ENCODE results near the gene SECTM1.

Gene SECTM1

DNA sequence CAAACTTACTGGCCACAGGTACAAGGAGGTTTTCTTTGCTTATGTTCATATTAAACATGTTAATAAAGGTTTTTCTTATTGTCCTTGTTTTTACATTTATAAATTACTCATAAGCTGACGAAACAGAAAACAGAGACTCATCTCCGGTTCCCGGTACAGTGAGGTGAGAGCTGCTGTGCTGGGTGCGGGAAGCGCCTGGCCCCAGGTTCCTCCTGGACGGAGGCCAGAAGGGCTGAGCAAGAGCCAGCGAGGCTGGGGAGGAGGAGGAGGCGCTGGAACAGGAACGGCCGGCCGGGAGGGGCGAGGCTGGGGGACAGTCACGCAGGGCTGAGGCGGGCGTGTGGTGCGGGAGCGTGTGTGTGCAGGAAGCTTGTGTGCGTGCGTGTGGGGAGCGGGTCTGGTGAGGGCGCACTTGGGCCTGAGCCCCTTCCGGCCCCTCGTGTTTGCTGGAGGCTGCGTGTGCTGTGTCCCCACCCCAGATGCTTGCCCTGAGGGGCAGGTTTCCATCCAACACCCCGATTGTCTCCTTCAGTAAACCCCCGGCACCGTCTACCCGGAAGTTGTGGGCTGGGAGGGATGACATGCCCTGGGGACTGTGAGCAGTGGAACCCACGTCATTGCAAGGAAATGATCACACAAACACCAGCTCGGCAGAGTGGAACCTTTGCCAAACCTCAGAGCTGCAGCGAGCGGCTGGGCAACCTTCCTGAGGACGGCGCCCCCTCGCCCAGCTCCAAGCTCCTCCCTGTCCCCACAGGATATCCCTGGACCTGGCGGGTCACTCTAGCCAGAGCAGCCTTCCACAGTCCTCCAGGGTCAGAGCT lies 35.6 kb downstream of the SECTM1 start:
- peak; percentile 81 for DNase-seq

DNA sequence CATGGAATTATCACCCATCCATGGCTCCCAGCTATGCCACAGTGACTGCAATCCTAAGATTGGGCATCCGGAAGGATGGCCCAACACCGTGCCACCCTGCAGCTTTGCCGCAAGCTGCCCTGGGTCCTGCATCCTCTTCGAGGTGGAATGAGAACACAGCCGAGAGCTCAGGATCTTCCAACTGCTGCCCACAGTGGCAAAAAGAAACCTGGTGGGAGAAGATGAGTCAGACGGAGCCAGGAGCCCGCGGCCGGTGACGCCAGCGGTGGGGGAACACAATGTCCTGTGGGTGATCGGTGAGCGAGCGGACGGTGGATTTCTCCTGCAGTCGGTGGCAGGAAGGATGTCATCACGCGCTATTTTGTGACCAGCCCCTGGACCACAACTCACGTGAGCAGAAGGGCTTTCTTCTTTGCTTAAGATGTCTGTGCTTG lies 36.3 kb downstream of the SECTM1 start:
- DNase-seq, result peak; percentile 63

- DNase-seq, result no peak
Measured at GRCh38 chr17:82296511-82297279, 36.9 kb downstream of the SECTM1 start.

DNA sequence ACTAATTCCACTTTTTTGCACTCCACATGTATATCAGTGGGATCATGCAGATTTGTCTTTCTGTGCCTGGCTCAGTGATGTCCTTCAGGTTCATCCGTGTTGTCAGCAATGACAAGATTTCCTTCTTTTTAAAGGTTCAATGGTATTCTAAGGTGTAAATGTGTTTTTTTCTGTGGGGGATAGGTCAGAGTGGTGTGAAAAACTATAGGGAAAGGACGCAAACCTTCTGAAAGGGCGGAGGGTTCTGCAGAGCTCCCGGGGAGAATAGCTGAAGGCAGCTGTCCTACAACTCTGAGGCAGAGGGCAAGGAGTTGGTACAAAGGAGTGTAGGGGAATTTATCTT lies 38.1 kb downstream of the SECTM1 start:
- no peak for DNase-seq

DNA sequence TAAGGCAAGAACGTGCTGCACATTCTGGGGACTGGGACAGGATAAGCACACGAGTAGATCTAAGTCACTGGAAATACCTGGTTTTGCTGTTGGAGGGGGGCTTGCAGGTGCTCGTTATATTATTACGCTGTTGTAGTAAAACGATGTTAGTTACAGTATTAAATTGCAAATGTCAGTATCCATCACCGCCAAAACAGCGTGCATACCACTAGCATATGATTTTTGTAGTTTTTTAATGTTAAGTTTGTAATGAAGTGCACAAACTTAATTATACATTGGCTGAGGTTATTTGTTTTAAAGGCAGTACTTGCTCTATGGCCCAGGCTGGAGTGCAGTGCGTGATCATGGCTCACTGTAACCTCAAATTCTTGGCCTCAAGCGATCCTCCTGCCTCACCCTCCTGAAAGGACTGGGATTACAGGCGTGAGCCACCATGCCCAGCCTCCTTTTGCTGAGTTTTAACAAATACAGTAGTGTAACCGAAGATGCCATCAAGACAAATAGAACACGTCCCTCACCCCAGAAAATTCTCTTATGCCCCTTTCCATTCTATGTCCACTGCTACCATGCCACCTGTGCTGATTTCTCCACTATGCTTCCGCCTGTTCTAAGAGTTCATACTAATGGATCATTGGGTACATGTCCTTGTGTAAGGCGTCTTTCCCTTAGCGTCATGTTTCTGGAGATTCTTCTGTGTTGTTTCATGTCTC lies 39.3 kb downstream of the SECTM1 start:
- DNase-seq, result no peak

DNA sequence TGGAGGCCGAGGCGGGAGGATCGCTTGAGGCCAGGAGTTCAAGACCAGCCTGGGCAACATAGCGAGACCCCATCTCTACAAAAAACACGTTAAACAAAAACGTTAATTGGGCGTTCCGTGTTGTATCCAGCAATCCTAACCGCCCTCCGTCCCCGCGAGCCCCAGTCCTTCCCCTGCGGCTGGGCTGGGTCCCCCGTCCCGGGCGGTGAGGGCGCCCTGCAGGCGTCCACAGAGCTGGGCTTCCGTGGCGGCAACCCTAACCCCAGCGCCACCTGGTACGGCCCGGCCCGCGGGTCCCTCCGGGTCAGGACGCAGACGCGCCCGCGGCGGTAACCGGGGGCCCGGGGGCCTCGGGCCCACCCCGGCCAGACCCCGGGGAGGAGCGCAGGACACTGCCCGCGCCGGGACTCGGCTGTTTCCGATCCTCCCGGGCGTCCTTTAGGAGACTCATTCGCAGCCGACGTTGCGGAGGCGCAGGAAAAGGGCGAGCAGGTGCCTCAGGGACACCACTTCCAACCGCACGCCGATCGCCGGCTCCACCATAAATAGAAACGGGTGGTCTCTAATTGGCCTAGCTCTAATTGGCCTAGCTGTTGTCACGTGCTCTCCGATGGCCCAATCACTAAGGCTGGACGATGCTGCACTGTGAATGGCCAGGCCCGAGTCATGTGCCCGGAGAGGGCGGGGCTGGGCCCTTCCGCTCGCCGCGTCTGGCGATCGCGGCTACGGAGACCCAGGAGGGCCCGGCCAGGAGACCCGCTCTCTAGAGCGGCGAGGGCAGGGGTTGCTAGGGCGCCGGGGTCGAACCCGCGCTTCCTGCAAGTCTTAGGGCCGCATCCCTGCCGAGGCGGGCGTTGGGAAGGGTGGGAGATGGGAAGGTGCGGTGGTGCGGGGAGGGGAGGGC lies 41.1 kb downstream of the SECTM1 start:
- DNase-seq, result peak; percentile 98

- DNase-seq, result no peak
Measured at GRCh38 chr17:82291582-82292250, 41.9 kb downstream of the SECTM1 start.

DNA sequence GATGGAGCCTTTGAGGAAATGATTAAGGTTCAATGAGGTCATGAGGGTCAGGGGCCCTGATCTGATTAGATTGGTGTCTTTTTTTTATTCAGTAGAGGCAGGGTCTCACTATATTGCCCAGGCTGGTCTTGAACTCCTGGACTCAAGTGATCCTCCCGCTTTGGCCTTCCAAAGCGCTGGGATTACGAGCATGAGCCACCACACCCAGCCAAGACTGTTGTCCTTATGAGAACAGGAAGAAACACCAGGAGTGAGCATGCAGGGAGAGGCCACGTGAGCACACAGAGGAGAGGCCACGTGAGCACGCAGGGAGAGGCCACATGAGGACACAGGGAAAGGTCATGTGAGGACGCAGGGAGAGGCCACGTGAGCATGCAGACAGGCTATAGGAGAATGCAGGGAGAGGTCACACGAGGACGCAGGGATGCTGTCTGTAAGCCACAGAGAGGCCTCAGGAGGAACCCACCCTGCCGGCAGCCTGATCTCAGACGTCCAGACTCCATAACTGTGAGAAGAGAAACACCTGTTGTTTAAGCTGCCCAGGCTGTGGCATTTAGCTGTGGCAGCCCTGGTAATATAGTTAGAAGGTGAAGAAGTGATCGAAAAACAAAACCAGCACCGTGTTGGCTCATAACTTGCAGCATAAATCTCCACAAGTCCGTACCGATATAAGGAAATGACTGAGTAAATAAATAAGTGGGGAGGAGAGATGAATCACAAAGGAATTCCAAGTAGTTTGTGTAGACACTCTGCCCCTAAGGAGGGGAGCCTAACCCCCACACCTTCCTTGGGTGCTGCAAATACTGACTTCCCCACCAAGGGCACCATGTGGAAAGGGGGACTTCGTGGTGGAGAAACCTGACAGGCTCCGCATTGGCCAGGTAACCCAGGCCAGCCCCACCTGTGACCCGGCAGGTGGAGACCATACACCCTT lies 45.4 kb downstream of the SECTM1 start:
- DNase-seq, result peak; percentile 76

DNA sequence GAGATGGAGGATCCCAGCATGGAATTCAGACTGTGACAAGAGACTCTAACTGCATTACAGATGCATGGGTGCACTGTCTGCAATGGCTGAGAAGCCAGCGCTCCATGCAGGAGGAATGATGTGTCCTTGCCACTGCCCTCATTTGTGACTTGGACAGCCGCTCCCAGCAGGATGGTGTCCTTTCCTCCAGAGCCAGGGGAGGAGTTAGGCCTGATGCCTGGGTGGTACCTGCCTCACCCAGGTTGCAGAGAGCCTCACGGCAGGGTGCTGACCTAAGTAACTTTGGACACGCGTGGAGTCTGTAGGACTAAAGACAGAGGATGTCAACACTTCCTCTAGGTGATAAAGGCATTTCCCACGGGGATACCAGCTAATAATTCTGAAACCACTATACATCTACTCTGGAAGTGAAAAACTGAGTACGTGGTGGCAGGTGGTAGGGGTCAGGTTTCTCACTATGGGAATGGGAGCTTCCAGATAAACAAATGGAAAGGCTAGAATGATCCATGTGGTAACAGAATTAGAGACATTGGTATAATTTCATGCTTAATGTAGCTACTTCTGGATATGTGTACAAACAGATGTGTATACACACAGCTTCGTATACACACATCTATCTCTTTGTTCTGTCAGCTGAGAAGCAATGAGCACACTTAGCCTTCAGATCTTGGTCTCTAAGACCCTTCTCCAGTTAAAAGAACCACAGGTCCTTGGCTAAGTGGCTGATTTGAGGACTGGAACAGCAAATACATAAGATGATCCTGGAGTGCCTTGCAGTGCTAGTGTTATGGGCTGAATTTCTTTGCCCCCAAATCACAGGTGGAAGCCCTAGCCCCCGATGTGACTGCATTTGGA lies 46.3 kb downstream of the SECTM1 start:
- no peak for DNase-seq

DNA sequence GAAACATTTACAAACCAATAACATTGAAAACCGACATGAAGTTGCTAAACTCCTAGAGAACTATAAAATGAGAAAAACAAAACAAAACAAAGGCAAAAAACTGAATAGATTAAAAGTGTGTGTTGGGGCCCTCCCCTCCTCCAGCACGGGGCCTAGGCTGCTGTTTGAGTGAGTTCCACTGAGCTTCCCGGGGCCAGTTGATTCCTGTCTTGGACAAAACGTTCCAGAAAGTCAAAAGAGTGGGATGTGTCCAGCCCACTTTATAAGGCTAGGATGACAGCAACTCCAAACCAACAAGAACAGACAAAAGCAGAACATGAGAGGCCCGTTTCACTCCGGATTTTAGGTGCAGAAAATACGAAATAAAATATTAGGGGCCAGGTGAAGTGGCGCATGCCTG lies 48.4 kb downstream of the SECTM1 start:
- no peak for DNase-seq

DNA sequence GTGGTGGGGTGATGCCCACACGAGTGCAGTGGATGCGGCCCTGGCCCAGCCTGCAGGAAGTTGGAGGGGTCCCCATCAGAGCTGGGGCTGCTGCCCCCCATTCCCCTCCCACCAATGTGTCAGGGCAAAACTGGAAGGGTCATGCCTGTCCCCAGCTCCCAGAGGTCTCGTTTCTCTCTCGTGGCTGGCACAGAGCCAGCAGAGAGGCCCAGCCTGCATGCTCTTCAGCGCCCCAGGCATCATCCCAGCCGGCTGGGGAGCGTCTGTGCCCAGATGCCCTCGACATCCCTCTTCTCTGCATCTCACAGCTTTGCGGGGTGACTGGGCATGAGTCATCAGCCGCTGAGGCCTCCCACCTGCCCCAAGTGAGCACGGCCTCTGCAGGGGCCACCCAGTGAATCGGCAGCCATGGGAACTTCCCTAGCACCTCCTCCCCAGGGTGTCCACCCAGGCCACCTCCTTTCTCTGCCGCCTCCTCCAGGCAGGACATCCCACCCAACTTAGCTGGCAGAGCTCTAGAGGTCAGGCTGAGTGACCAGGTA lies 50.3 kb downstream of the SECTM1 start:
- DNase-seq, result peak; percentile 71

- no peak for DNase-seq
Measured at GRCh38 chr17:82282239-82283207, 51.0 kb downstream of the SECTM1 start.

DNA sequence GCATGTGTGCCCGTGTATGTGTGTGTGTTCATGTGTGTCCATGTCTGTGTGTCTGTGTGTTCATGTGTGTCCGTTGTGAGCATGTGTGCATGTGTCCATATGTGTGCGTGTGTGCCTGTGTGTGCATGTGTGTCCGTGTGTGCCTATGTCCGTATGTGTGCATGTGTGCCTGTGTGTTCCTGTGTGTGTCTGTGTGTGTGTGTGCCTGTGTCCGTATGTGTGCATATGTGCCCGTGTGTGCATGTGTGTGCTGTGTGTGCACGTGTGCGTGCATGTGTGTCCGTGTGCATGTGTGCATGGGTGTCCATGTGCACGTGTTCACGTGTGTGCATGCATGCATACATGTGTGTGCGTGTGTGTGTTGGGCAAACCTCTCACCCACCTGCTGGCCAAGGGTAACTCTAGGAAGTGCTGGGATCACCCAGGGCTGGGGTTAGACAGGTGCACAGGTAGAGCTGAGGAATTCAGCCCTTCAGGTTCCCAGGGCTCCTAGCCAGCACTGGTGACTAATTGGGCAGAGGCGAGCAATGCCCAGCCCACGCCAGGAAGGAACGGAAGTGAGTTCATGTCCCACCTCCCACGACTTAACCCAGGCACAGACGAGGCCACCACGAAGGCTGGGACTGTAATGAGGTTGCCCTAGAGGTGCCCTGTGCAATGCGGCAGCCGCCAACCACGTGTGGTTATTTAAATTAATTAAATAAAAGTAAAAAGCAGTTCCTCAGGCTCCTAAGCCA lies 51.9 kb downstream of the SECTM1 start:
- peak; percentile 97 for DNase-seq

DNA sequence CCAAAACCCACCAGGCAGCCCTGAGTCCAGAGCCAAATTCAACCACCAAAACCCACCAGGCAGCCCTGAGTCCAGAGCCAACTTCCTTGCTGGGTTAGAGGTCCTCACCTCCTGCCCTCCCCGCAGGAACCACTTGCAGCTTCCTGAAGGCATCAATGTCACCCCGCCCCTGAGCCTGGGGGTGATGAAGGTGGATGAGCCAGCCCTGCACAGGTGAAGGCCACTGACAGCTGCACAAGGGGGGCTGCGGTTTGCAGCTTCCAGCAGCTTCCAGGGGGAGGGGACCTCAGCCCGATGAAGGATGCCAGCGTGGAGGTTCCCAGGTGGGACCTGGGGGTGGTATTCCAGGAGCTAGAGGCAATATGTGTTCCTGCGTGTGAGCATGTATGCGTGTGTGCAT lies 52.5 kb downstream of the SECTM1 start:
- no peak for DNase-seq

DNA sequence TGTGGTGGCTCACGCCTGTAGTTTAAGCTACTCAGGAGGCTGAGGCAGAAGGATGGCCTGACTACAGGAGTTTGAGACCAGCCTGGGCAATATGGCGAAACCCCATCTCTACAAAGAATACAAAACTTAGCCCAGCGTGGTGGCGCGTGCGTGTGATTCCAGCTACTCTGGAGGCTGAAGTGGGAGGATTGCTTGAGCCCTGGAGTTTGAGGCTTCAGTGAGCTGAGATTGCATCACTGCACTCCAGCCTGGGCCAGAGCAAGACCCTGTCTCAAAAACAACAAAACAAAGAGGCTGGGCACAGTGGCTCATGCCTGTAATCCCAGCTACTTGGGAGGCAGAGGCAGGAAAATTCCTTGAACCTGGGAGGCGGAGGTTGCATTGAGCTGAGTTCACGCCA lies 53.0 kb downstream of the SECTM1 start:
- no peak for DNase-seq

DNA sequence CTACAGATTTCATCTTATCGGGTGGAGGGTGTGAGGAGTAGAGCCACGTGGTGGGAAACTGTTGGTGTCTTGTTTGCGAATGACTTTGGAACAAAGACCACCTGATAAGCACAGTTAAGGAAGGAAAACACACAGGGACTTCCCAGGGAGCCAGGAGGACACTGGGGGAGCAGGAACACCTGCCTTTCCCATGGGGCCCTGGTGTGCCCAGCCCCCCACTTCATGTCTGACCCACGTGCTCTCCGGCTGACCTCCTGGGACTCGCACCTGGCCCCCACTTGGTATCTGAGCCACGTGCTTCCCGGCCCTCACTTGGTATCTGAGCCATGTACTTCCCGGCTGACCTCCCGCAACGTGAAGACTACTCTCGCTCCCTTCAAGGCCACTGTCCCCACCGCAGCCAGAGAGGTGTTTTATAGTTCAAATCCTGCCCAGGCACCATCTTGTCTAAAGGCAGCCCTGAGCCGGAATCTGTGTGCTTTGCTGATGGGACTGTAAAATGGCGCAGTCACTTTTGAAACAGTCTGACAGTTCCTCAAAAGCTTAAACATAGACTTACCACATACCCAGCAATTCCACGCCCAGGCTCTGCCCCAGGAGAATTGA lies 54.7 kb downstream of the SECTM1 start:
- DNase-seq, result no peak

DNA sequence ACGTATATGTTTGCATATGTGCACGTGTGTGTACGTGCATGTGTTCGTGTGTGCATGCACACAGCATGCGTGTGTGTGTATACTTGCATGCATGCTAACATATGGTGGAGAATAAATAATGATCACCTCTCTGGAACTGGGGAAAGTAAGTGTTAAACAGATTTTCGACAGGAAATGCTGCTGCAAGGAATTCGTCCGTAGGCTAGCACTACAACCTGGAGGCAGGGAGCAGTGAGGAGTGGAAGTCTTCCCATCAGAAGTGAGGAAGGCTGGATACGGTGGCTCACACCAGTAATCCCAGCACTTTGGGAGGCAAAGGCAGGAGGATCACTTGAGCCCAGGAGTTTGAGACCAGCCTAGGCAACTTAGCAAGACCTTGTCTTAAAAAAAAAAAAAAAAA lies 55.3 kb downstream of the SECTM1 start:
- DNase-seq, result no peak

Data from kidney glomerular epithelial cell (primary cell).